LNCAP (cell line): ENCODE data around the gene PTPRT.

ENCODE experiments used
- TF ChIP-seq, protein P1 (sequence below): fragments of 450-650 bp; IDR thresholded peaks from 2 replicates; pipeline ENCODE4 v1.5.1; 2017; ENCODE audit warnings: mild to moderate bottlenecking

PTPRT gene

DNA sequence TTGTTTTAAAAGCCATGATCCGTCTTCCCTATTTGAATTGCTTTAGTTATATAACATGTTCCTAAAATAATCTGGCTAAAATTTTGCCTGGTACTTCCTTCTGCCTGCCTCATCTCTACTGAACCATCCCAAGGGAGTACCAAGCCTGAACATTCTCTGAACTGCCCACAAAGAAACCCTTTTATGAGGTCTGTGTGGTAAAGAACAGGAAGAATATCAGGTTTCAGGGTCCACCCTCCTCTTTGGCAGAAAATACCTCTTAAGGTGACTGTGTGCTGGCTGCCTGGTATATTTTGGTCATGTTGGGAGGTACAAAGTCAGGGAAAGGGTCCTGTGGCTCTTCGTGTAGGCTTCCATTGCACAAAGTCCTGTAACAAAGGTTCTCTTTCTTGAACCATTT, 997.4 kb downstream of the PTPRT start:
- TF ChIP-seq, protein P1, sequence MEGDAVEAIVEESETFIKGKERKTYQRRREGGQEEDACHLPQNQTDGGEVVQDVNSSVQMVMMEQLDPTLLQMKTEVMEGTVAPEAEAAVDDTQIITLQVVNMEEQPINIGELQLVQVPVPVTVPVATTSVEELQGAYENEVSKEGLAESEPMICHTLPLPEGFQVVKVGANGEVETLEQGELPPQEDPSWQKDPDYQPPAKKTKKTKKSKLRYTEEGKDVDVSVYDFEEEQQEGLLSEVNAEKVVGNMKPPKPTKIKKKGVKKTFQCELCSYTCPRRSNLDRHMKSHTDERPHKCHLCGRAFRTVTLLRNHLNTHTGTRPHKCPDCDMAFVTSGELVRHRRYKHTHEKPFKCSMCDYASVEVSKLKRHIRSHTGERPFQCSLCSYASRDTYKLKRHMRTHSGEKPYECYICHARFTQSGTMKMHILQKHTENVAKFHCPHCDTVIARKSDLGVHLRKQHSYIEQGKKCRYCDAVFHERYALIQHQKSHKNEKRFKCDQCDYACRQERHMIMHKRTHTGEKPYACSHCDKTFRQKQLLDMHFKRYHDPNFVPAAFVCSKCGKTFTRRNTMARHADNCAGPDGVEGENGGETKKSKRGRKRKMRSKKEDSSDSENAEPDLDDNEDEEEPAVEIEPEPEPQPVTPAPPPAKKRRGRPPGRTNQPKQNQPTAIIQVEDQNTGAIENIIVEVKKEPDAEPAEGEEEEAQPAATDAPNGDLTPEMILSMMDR = no peak

DNA sequence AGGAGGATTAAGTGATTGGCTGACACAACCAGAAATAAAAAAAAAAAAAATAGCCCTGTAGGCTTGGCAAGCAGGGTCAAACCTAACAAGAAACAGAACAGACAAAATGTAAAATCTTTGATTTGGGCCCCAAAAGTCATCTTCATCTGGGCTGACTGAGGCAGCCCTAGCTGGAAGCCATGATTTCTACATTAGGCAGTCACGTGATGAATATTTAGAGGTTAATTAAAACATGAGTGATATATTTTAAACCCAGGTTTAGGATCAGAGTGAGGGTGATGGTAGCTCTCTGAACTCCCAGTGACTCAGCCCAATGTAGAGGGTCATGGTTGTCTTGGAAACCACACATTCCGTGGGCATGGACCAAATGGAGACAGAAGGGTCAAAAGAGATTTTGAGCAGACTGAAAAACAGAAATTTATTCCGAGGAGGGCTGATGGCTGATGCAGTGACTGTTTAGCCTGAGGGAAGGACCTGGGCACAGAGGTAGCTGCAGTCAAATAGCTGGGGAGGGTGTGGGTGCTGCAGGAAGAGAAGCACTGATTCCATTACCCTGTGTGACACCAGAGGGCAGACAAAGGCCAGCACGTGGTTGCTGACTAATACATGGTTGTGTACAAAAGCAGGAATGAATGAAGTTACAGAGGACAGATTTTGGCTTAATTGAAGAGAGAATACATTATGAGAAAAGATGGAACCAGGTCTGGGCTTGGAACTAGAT, 998.4 kb downstream of the PTPRT start:
- TF ChIP-seq, protein P1 = no peak

- TF ChIP-seq, protein P1 = no peak
These were observed 999.6 kb downstream of the PTPRT start for GRCh38 chr20:42190084-42190483.

DNA sequence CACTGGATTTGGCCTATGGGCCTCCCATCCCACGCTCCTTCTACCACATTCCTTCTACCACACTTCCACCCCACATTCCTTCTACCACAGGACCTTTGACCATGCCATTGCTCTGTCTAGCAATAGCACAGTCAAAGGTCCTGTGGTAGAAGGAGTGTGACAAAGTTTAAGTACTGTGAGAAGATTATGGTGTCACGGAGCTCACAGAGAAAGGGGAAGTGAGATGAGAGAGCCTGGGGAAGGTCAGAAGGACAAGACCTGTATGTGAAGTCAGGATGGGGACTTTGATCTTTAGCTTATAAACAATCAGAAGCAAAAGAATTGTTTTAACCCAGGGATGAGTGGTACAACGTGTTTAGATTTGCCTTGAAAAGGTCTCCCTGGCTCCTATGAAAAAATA, 1003.4 kb downstream of the PTPRT start:
- TF ChIP-seq, protein P1 = no peak

DNA sequence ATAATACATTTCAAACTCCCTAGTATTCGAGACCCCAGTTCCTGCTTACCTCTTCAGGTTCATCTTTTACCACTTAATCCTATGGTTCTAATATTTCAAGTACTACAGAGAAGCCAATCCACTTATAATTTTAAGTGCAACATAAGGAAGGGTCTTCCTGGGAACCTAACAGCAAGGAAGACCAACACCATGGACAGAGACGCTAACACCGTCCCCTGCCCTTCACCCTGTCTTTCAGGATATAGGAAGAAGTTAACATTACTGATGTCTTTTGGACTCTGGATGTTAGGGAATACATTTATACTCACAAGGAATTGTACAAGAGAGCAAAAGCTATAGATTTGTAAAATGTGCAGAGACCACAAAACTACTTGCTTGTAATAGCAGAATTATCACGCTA, 1006.6 kb downstream of the PTPRT start:
- TF ChIP-seq, protein P1 = no peak

GRCh38 chr20:42181064-42181463, 1008.6 kb downstream of the PTPRT start:
- TF ChIP-seq, protein P1 = no peak

GRCh38 chr20:42179768-42180167, 1009.9 kb downstream of the PTPRT start:
- TF ChIP-seq, protein P1 = no peak

DNA sequence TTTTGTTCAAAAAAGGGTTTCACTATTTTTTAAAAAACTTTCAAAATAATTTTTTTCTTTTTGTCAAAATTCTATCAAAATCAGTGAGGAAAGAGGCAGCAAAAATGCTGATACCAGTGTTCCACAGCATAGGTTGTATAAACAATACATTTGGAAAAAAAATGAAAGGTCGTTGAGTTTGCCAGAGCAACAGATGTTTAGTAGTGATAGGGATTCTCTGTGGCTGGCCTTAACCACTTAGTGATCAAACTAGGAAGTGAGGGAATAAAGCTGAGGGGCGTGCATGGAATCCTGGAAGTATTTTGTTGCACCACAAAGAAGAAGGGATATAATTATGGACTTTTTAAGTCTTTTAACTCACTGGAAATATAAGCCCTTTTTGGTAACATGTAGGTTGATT, 1016.3 kb downstream of the PTPRT start:
- TF ChIP-seq, protein P1 = no peak
